Immature natural killer cell (primary cell): ENCODE data around the gene NSD1. TPM values are rescaled to one million over a fixed set of nuclear protein-coding genes. Genes with fewer than 3 reads are reported as not detected.

Experiments
- DNase-seq, 3 donors: peaks; one replicate each; pipeline ENCODE4 v3.0.0; 2022; ENCODE audit warnings: mixed read lengths in 1 of 3
- H3K27ac Mint-ChIP-seq, 6 donors: one replicate each; pipeline ENCODE4 v1.8.0; 2020; ENCODE audit warnings: mixed read lengths in 6 of 6, mild to moderate bottlenecking in 5 of 6, inconsistent platforms in 4 of 6, moderate library complexity in 3 of 6
- H3K27me3 Mint-ChIP-seq, 3 donors: one replicate each; pipeline ENCODE4 v1.8.0; 2020 to 2021; ENCODE audit warnings: low read depth in 3 of 3, mild to moderate bottlenecking in 3 of 3, mixed read lengths in 3 of 3, moderate library complexity in 3 of 3, inconsistent platforms in 1 of 3
- H3K36me3 Mint-ChIP-seq, 3 donors: one replicate each; pipeline ENCODE4 v1.8.0; 2020; ENCODE audit warnings: mixed read lengths in 3 of 3, inconsistent platforms in 2 of 3, mild to moderate bottlenecking in 2 of 3
- H3K4me1 Mint-ChIP-seq, 2 donors: one replicate each; pipeline ENCODE4 v1.8.0; 2020; ENCODE audit warnings: inconsistent platforms in 2 of 2, mild to moderate bottlenecking in 2 of 2, mixed read lengths in 2 of 2, moderate library complexity in 1 of 2
- H3K4me3 Mint-ChIP-seq, 5 donors: one replicate each; pipeline ENCODE4 v1.8.0; 2020; ENCODE audit warnings: mild to moderate bottlenecking in 5 of 5, mixed read lengths in 5 of 5, inconsistent platforms in 3 of 5, moderate library complexity in 3 of 5
- H3K9me3 Mint-ChIP-seq, 6 donors: one replicate each; pipeline ENCODE4 v1.8.0; 2020; ENCODE audit warnings: mild to moderate bottlenecking in 6 of 6, mixed read lengths in 6 of 6, inconsistent platforms in 4 of 6, moderate library complexity in 3 of 6
- polyA plus RNA-seq, 3 donors: library from polyadenylated mRNA; unstranded; fragments of 300-500 nt; fragmentation: Illumina TruSeq; gene quantifications; one replicate each; pipeline ENCODE4 v1.2.3, GENCODE V29; 2021

NSD1 gene
- polyA plus RNA-seq, 3 donors from 2014 or later: 17.3 to 92.9 (median 19.7) TPM

DNA sequence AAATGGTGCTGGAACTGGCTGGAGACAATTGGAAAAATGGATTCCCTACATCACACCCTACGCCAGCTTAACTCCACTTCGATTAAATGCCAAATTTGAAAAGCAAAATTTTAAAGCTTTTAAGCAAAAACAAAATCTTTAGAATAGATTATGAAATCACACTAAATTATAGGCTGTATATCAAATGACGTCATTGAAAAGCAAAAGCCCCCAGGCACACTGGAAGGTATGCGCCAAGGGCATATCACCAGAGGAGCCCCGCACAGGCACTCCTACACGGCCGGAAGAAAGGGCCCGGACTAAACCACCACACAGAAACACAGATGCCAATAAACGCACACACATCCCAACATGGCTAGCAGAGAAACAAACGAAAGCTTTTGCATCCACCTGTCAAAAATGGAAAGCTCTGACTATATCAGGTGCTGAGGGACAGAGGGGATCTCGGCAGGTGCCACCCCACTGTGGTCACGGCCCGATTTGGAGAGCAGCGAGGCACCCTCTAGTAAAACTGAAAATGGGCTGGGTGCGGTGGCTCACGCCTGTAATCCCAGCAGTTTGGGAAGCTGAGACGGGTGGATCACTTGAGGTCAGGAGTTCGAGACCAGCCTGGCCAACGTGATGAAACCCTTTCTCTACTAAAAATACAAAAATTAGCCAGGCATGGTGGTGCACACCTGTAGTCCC is 195.1 kb downstream of the NSD1 start:
- Mint-ChIP-seq H3K27ac (peak overlapping the region; percentile 95 to 99 (median 96)), H3K27me3 (peaks cover 0 to 8% (median 6%) of the 10 kb centered on the region in 3 donors), H3K4me1 (peaks cover 75% of the 10 kb centered on the region in 2 donors), H3K9me3 (no peaks in the 10 kb centered on the region), H3K4me3 (peak overlapping the region; percentile 80 to 91 (median 87)), H3K36me3 (peaks cover 14 to 33% (median 15%) of the 10 kb centered on the region in 3 donors)
- peak in 1 of 3 donors; percentile 32 for DNase-seq

DNA sequence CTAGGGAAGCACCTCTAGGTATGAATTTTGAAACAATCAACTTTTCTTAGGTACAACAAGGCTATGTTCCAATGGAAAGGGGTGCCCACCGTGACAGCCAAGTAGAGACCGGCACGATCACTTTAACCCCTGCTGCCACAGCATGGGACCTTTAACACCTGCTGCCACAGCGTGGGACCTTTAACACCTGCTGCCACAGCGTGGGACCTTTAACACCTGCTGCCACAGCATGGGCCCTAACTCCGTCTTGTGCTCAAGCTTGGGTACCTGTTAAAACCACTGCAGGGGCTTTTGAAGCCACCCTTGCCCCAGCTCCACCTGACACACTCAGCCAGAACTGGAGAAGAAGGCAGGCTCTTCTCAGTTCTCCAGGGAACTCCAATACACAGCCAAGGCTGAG is 196.3 kb downstream of the NSD1 start:
- Mint-ChIP-seq H3K4me3 (peak overlapping the region; percentile 27 to 80 (median 49)), H3K9me3 (no peaks in the 10 kb centered on the region), H3K36me3 (peaks cover 20 to 37% (median 21%) of the 10 kb centered on the region in 3 donors), H3K4me1 (peaks cover 75 to 76% of the 10 kb centered on the region in 2 donors), H3K27ac (peak overlapping the region; percentile 74 to 91 (median 85)), H3K27me3 (peaks cover 0 to 9% (median 8%) of the 10 kb centered on the region in 3 donors)
- no peak for DNase-seq

DNA sequence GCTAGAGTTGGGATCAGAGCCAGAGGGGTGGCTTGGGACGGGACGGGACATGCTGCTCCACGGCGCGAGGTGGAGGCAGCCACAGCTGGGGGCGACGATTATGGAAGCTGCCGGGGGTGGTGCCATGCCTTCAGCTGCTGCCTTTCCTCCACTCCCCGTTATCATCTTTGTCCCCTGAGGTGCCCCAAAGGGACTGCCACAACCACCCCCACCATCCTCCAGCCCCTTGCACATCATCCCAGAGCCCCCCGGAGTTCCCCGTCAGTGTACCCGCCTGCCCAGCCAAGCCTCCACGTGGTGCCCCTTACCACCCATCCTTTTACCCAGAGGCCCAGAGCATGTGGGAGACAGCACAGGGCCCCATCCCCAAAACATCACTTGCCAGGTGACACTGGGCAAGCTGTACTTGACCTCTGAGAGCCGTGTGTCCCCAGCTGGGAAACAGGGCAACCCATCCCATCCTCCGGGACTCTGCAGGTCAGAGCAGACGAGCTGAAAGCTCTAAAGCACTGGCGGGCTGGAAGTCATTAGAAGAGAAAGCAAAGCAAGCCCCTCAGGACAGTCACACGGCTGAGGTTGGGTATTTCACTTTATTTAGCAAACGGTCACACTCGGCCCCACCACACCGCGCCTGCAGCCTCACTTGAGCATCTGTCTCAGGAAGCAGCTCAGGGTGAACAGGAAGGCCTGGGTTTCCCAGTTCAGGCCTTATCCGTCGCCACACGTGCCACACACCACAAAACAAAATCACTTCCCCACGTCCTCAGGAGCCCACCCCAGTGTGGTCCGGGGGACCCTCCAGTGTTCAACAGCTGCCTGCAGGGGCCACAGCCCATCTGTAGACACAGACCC is 197.6 kb downstream of the NSD1 start:
- Mint-ChIP-seq H3K9me3 (no peaks in the 10 kb centered on the region), H3K4me3 (peak overlapping the region; percentile 60 to 80 (median 77)), H3K36me3 (peaks cover 25 to 48% (median 30%) of the 10 kb centered on the region in 3 donors)

DNA sequence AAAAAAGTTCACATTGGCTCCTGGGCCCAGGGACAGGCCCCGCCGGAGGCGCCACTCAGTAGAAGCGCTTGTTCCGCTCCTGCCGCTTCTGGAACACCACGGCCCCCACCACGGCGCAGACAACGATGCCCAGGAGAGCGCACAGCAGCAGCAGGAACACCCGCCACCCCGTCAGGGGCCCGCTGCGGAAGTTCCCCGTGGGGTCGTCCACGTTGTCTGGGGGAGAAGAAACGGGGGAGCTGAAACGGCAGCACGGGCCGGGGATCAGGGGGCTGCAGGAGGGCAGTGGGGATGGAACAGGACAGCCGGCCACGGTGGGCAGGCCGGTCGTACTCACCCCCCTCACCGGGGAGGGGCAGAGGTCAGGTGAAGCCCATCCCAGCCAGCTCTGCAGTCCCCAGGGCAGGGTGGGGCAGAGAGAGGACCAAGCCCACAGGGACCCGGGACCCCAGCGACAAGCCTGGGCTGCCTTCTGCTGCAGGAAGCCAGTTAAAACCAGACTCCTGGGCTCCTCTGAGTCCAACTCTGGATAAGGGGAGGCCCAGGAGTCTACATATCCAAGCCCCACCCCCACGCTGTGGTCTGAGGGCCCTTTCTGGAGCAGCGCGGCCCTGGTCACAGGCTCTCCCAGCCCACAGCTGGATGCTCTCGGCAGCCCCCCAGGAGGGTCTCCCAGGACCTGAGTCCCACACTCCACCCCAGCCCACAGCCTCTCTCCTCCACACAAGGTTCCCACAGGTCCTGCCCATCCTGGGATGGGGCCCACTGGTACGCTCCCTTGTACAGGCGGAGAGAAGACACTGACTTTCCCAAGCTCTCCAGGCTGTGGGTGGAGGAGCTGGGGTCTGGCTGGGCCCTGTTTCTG is 198.7 kb downstream of the NSD1 start:
- Mint-ChIP-seq H3K4me1 (peaks cover 71 to 74% of the 10 kb centered on the region in 2 donors), H3K27ac (peak overlapping the region in 5 of 6 donors; percentile 86 to 93 (median 90)), H3K36me3 (peaks cover 28 to 53% (median 34%) of the 10 kb centered on the region in 3 donors), H3K9me3 (no peaks in the 10 kb centered on the region), H3K4me3 (peak overlapping the region in 4 of 5 donors; percentile 47 to 80 (median 76)), H3K27me3 (peaks cover 0 to 13% (median 8%) of the 10 kb centered on the region in 3 donors)
- DNase-seq: no peak

More for the DNA sequence above, 197.6 kb downstream of the NSD1 start:
- Mint-ChIP-seq H3K4me1 (peaks cover 71 to 75% of the 10 kb centered on the region in 2 donors), H3K27me3 (peaks cover 0 to 9% (median 8%) of the 10 kb centered on the region in 3 donors), H3K27ac (peak overlapping the region; percentile 77 to 93 (median 88))
- peak; percentile 64 to 69 (median 64) for DNase-seq

DNA sequence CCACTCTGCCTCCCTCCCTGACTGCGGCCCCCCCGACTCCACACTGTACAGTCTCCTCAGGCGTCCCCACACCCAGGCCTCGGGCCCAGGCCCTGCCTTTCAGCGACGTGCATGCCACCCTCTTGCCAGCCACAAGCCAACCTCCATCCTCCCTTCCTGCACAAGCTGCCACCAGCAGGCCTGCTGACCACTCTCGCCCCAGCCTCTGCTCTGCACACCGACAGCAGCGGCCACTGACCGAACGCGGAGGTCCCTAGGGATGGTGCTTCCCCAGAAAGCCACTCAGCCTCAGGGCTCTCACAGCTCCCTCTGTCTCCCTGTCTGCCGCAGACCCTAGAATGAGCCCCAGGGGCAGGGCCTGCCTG is 199.3 kb downstream of the NSD1 start:
- H3K36me3 Mint-ChIP-seq: peaks cover 28 to 57% (median 34%) of the 10 kb centered on the region in 3 donors
- peak overlapping the region in 2 of 6 donors; percentile 39 to 85 for H3K27ac Mint-ChIP-seq

DNA sequence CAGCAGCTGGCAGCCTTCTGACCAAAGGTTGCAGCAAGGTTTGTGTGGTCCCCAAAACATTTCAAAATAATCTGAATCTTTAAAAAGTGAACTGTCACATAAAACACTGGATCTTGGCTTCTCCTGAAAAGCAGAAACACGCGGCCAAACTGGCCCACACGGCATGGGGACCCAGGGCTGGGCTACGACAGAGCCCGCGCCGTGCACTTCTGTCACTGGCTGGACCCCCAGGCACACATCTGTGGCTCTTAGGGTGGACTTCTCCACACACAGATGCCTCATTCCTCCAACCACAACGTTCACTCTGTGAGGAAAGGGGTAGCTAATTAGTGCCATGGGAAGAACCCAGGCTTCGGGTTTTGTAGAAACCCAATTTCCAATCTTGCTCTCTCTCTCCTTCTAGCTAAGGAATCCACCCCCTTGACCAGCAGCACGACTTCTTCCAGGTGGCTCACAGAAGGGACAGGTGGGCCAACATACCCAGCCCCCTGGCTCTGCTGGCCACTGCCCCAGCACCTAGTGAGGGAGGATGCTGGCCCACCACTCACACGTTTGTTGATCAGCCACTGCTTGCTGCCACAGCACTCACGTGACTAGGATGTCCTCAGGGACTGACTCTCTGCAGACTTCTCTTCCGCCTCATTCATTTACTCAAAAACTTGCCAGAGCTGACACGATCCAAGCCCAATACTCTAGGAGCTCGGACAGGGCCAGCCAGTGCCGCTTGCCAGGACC is 200.0 kb downstream of the NSD1 start:
- peaks cover 0 to 6% (median under 1%) of the 10 kb centered on the region in 3 donors for H3K27me3 Mint-ChIP-seq
- H3K4me3 Mint-ChIP-seq: peak overlapping the region in 3 of 5 donors; percentile 33 to 60 (median 49)
- peak overlapping the region in 3 of 6 donors; percentile 31 to 70 (median 59) for H3K27ac Mint-ChIP-seq
- H3K9me3 Mint-ChIP-seq: no peaks in the 10 kb centered on the region
- no peak for DNase-seq
- peaks cover 28 to 58% (median 34%) of the 10 kb centered on the region in 3 donors for H3K36me3 Mint-ChIP-seq
- peaks cover 69 to 71% of the 10 kb centered on the region in 2 donors for H3K4me1 Mint-ChIP-seq

More for the DNA sequence above, 199.3 kb downstream of the NSD1 start:
- Mint-ChIP-seq H3K4me3 (peak overlapping the region in 4 of 5 donors; percentile 20 to 56 (median 41)), H3K9me3 (no peaks in the 10 kb centered on the region), H3K27me3 (peaks cover 0 to 11% (median 5%) of the 10 kb centered on the region in 3 donors), H3K4me1 (peaks cover 69 to 72% of the 10 kb centered on the region in 2 donors)
- DNase-seq: peak in 1 of 3 donors; percentile 23

DNA sequence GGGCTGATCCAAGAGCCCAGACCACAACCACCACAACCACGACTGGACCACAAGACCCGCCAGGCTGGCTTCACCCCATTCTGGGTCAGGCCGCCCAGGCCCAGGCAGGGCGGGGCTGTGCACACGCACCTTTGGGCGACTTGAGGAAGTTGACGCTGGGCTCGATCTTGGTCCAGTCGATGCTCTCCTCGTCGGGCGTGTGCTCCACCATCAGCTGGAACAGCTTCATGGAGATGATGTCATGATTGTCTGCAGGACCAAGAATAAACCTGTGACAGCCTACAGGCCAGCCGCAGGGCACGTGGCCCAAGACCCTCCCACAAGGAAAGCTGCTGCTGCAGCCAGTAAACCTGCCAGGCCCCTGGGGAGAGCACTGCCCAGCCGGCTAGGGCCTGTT is 200.6 kb downstream of the NSD1 start:
- Mint-ChIP-seq H3K27me3 (peaks cover 0 to 6% (median 3%) of the 10 kb centered on the region in 3 donors), H3K36me3 (peaks cover 28 to 62% (median 34%) of the 10 kb centered on the region in 3 donors), H3K9me3 (no peaks in the 10 kb centered on the region), H3K4me1 (peaks cover 72% of the 10 kb centered on the region in 2 donors), H3K27ac (no peak overlapping the region), H3K4me3 (no peak overlapping the region)
- no peak for DNase-seq

DNA sequence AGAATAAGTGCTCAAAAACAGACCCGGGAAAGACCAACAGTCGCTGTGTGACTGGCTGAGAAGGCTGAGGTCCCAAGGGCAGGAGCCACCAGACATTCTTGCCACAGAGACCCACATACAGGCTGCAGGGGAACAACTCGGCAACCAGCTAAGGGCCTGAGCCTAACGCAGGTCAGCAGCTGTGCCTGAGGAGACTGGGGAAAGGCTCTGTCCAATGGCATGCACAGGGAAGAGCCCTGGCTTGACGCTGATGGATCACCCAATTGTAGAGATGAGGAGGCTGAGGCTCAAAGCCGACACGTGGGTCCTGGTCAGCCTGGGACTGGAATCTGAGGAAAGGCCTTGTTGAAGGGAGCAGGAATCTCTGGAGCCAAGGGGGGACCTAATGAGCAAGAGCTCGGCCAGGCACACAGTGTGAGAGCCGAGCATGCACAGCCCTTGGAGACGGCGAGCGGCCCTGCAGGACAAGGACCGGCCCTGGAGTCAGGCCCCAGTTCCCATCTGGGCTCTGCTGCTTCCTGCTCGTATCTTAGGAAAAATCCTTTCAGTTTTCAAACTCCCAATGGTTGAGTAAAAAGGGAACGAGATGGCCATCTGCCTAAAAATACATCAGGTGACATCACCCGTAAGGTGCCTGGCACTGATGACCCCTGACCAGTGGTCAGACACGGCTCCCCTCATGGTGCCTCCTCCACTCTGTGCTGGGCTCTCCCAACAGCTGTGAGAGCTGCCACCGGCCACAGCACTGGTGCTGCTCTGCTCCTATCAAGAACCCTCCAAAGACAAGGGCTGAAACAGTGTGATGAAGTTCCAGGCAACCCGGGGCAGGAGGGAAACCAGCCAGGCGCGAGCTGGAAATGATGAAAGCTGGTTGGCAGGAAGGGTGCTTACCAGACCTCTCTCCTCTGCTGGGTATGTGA is 201.5 kb downstream of the NSD1 start:
- no peak for DNase-seq
- Mint-ChIP-seq H3K36me3 (peaks cover 30 to 63% (median 42%) of the 10 kb centered on the region in 3 donors), H3K27me3 (peaks cover 0 to 6% (median 5%) of the 10 kb centered on the region in 3 donors), H3K4me1 (peaks cover 72% of the 10 kb centered on the region in 2 donors), H3K9me3 (no peaks in the 10 kb centered on the region), H3K27ac (peak overlapping the region in 1 of 6 donors; percentile 24), H3K4me3 (no peak overlapping the region)

DNA sequence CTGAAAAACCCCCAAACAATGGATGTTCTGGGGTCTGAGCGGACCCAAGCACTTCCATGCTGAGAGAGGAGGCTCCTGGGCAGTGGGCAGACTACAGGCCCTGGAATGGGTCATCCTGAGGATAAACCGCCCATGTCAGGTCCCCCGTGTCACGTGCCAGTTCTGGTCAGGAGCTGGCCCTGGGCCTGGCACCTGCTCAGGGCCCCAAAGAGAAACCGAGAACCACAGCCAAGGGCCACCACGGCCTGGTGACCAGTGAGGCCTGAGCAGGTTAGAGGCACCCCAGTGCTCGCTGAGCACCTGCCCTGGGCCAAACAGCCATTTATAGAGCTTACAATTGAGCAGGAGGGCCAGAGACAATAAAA is 202.1 kb downstream of the NSD1 start:
- peaks cover 0 to 6% (median 5%) of the 10 kb centered on the region in 3 donors for H3K27me3 Mint-ChIP-seq
- peak overlapping the region in 1 of 5 donors; percentile 34 for H3K4me3 Mint-ChIP-seq
- H3K27ac Mint-ChIP-seq: peak overlapping the region in 1 of 6 donors; percentile 42
- H3K4me1 Mint-ChIP-seq: peaks cover 68% of the 10 kb centered on the region in 2 donors
- H3K9me3 Mint-ChIP-seq: no peaks in the 10 kb centered on the region
- no peak for DNase-seq
- peaks cover 24 to 57% (median 43%) of the 10 kb centered on the region in 3 donors for H3K36me3 Mint-ChIP-seq

DNA sequence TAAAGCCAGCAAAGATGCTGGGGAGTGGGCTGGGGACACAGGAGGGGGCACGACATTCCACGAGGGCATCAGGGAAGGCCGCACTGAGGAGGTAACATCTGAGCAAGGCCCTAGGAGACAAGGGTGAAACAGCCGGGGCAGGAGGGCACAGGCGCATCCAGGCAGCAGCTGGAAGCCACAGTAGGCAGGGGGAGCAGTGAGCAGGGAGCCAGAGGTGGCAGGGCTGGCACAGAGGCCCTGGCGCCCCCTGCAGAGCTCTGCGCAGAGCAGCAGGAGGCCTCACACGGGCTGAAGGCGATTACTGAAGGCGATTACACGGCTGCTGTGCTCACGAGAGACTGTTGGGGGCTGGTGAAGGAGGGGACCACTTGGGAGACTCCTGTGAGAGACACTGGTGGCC is 202.5 kb downstream of the NSD1 start:
- Mint-ChIP-seq H3K4me3 (peak overlapping the region in 2 of 5 donors; percentile 9 to 44), H3K27me3 (peaks cover 0 to 6% (median 5%) of the 10 kb centered on the region in 3 donors), H3K4me1 (peaks cover 63 to 64% of the 10 kb centered on the region in 2 donors), H3K27ac (peak overlapping the region in 3 of 6 donors; percentile 42 to 87 (median 73)), H3K9me3 (no peaks in the 10 kb centered on the region), H3K36me3 (peaks cover 23 to 56% (median 43%) of the 10 kb centered on the region in 3 donors)
- peak in 1 of 3 donors; percentile 39 for DNase-seq

DNA sequence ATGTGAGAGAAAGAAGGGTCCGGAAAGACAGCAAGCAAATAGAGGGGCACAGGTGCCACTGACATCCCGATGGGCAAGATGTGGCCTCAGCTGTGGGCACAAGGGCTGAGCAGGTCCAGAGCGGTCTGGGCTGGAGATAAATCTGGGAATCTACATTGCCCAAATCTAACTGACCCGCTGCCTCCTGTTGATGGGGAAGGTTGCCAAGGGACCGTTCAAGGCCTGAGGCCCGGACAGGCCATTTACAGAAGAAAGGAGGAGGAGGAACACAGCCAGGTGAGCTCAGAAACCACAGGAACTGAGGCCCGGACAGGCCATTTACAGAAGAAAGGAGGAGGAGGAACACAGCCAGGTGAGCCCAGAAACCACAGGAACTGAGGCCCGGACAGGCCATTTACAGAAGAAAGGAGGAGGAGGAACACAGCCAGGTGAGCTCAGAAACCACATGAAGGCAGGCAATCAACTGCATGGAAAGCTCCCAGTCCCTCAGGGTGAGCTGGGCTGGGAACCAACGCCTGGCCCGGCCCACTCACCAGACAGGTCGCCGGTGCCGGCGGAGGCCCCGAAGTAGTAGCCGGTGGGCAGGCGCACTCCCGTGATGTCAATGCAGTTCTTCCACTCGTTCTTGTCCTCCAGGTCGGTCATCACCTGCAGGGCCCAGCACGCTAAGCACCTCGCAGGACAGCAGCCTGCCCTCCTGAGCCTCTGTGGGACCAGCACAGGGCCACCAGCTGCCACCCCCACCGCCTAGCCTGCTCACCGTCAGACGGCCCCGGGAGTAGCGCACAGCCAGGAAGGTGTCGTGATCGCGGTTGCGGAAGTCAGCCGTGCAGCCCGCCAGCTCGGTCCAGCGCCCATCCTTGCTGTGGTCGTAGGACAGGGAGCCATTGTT is 203.3 kb downstream of the NSD1 start:
- Mint-ChIP-seq H3K9me3 (no peaks in the 10 kb centered on the region), H3K4me1 (peaks cover 56 to 57% of the 10 kb centered on the region in 2 donors), H3K27ac (peak overlapping the region in 3 of 6 donors; percentile 42 to 87 (median 73)), H3K27me3 (peaks cover 0 to 6% (median 5%) of the 10 kb centered on the region in 3 donors), H3K36me3 (peaks cover 23 to 55% (median 44%) of the 10 kb centered on the region in 3 donors), H3K4me3 (peak overlapping the region in 1 of 5 donors; percentile 44)
- no peak for DNase-seq
